Psoas muscle (tissue), 8 donors: ENCODE data around the gene GPR89B. TPM values are rescaled to one million over a fixed set of nuclear protein-coding genes. Genes with fewer than 3 reads are reported as not detected.

Experiments used
- ATAC-seq, 4 donors: fragments of 200-7000 bp; cut with Tn5 transposase; one replicate each; pipeline ENCODE4 v1.9.1; 2020; ENCODE audit warnings: moderate library complexity in 3 of 4, mild to moderate bottlenecking in 2 of 4
- DNase-seq, 2 donors: peaks; one replicate each; pipeline ENCODE4 v3.0.0-alpha.2; 2020
- H3K27ac ChIP-seq: fragments of 200-600 bp; one replicate; pipeline ENCODE4 v1.8.0; 2022
- H3K27me3 ChIP-seq, 3 donors: fragments of 200-600 bp in 1 of 3; one replicate each; pipeline versions ENCODE4 v1.6.1 to v1.8.0; 2013 to 2022; ENCODE audit warnings: low read length in 2 of 3, mild to moderate bottlenecking in 2 of 3, moderate library complexity in 1 of 3; ENCODE audit not compliant: insufficient read depth in 3 of 3
- H3K36me3 ChIP-seq, 2 donors: fragments of 200-600 bp in 1 of 2; one replicate each; pipeline versions ENCODE4 v1.6.1 to v1.8.0; 2013 to 2022; ENCODE audit warnings: low read depth in 1 of 2, mild to moderate bottlenecking in 1 of 2, moderate library complexity in 1 of 2; ENCODE audit not compliant: insufficient read depth in 1 of 2
- H3K4me1 ChIP-seq: fragments of 200-600 bp; one replicate; pipeline ENCODE4 v1.8.0; 2022
- H3K4me3 ChIP-seq: fragments of 200-600 bp; one replicate; pipeline ENCODE4 v1.8.0; 2022; ENCODE audit warnings: mild to moderate bottlenecking
- H3K9me3 ChIP-seq: fragments of 200-600 bp; one replicate; pipeline ENCODE4 v1.8.0; 2022
- CTCF ChIP-seq: fragments of 200-600 bp; IDR thresholded peaks from one replicate; pipeline ENCODE4 v1.8.0; 2022; ENCODE audit warnings: antibody characterized with exemption
- WGBS, 3 donors: extraction: QIAGEN DNeasy Blood & Tissue Kit; methylation state at CpG; one replicate each; pipeline versions ENCODE4 v1.1.6 to v1.1.7; 2013; 5-methylcytosine and 5-hydroxymethylcytosine counted together
- intact Hi-C, 2 donors: fragments of 100-400 bp; cut with DNase I; formaldehyde crosslinking; loops; one replicate each; pipeline versions ENCODE4 v1.11.0 to v1.14.2; 2022
- polyA plus RNA-seq, 3 donors: library from polyadenylated mRNA; stranded (reverse); fragments of 200-250 nt; gene quantifications; one replicate each; pipeline ENCODE4 v1.2.3, GENCODE V29; 2013
- total RNA-seq, 4 donors: library from RNA; stranded (reverse); fragmentation: NEBNext Ultra II Directional in 2 of 4; extraction: Animal tissue kit (Norgen Biotek cat#: 25700) in 2 of 4; gene quantifications; one replicate each; pipeline versions ENCODE4 v1.2.1 to v1.2.4, GENCODE V29; 2021 to 2023
- donor health status: healthy with polysubstance abuse.
- donor health status: DM: no; HTN: no; CAD: no; lungs with moderate emphysema.
- donor health status: Bipolar disorder and iron deficiency.
- donor health status: healthy.
- donor health status: DM: yes; HTN: yes; CAD: no.
- donor health status: DM: no; HTN: no; CAD: no.
- donor health status: DM: no; HTN: no; CAD: no.
- donor health status: DM: yes; HTN: yes; CAD: no.

The GPR89B gene
- total and polyA plus RNA-seq, 7 donors = 4.0 to 8.7 (median 7.5) TPM

GRCh38 chr1:147897789-147898188, 30.4 kb upstream of the GPR89B start:
- intact Hi-C loops = loop anchor here in 1 of 2 donors (10.0 kb wide), 1 partner anchor 623 kb away; no protein-coding TSS in a partner anchor
- H3K4me3 ChIP-seq = no peak overlapping the region

GRCh38 chr1:147902253-147902845, 25.9 kb upstream of the GPR89B start, which contains the start of gene GJA8:
Gene GJA8, plus strand, starts transcription at chr1:147902795. Its CDS starts 5,161 bp downstream, at chr1:147907956.
- ATAC-seq (no peak), DNase-seq (no peak)
- Histone ChIP-seq H3K27me3 (no peaks in the 10 kb centered on the region), H3K4me1 (no peaks in the 10 kb centered on the region), H3K36me3 (no peaks in the 10 kb centered on the region), H3K27ac (no peak within 1 kb of the TSS), H3K9me3 (no peaks in the 10 kb centered on the region), H3K4me3 (no peak within 1 kb of the TSS)
- intact Hi-C loops = no loop called here
- TF ChIP-seq CTCF = no peak
- 84 to 86% (median 84%) methylated on average over 7 of the region's 7 CpGs for WGBS, 3 donors

More at GRCh38 chr1:147897789-147898188, 30.4 kb upstream of the GPR89B start:
- Histone ChIP-seq H3K27me3 (no peaks in the 10 kb centered on the region), H3K27ac (no peak overlapping the region), H3K4me1 (no peaks in the 10 kb centered on the region), H3K36me3 (no peaks in the 10 kb centered on the region), H3K9me3 (no peaks in the 10 kb centered on the region)
- TF ChIP-seq CTCF = no peak
- WGBS, 3 donors = 87 to 91% (median 88%) methylated on average over 4 of the region's 4 CpGs
- DNase-seq = no peak
- no peak for ATAC-seq

- no peak for DNase-seq
- Histone ChIP-seq H3K9me3 (no peaks in the 10 kb centered on the region), H3K27ac (no peak overlapping the region), H3K4me3 (no peak overlapping the region), H3K4me1 (no peaks in the 10 kb centered on the region), H3K36me3 (no peaks in the 10 kb centered on the region), H3K27me3 (no peaks in the 10 kb centered on the region)
- WGBS, 3 donors = 83 to 88% (median 84%) methylated on average over 3 of the region's 3 CpGs
- no peak for TF ChIP-seq CTCF
- no peak for ATAC-seq
- intact Hi-C loops = no loop called here
Measured at GRCh38 chr1:147904726-147905125, 23.5 kb upstream of the GPR89B start.

GRCh38 chr1:147907786-147908509, 20.3 kb upstream of the GPR89B start:
- no peak for DNase-seq
- WGBS, 3 donors = 94 to 95% (median 95%) methylated on average over 44 of the region's 44 CpGs
- Histone ChIP-seq H3K4me3 (no peak overlapping the region), H3K4me1 (no peaks in the 10 kb centered on the region), H3K36me3 (no peaks in the 10 kb centered on the region), H3K9me3 (no peaks in the 10 kb centered on the region), H3K27me3 (no peaks in the 10 kb centered on the region), H3K27ac (no peak overlapping the region)
- TF ChIP-seq CTCF = no peak
- ATAC-seq = no peak
- intact Hi-C loops = no loop called here
